Keratinocyte (primary cell): ENCODE data around the gene MLLT10. TPM values are rescaled to one million over a fixed set of nuclear protein-coding genes. Genes with fewer than 3 reads are reported as not detected.

Source experiments
- DNase-seq: peaks from one replicate; pipeline ENCODE4 v3.0.0-alpha.2; 2011; ENCODE audit warnings: low read depth, missing footprints, low spot score
- FAIRE-seq: peaks from 2 replicates; lab custom pipeline; 2011; peaks lifted over from hg19 to GRCh38; lab: Jason Lieb, UNC
- H2AFZ ChIP-seq: 2 replicates; pipeline ENCODE4 v1.6.0; 2012; ENCODE audit warnings: low read length, control low read depth, inconsistent platforms; ENCODE audit not compliant: control insufficient read depth
- H3K27ac ChIP-seq: 2 replicates; pipeline ENCODE4 v1.5.1; 2011; ENCODE audit warnings: low read length; ENCODE audit not compliant: control insufficient read depth, insufficient read depth
- H3K27me3 ChIP-seq: 3 replicates; pipeline ENCODE4 v1.6.0; 2011; ENCODE audit warnings: low read length; ENCODE audit not compliant: control insufficient read depth, insufficient read depth; ENCODE audit errors: extremely low read depth
- H3K36me3 ChIP-seq, 2 experiments: 2 replicates in 1 of 2; 3 replicates in 1 of 2; pipeline ENCODE4 v1.5.1; 2011; ENCODE audit warnings: low read length in 2 of 2, mild to moderate bottlenecking in 1 of 2; ENCODE audit not compliant: control insufficient read depth in 2 of 2, insufficient read depth in 2 of 2; ENCODE audit errors: extremely low read depth in 1 of 2
- H3K4me1 ChIP-seq: 3 replicates; pipeline ENCODE4 v1.5.1; 2011; ENCODE audit warnings: low read length; ENCODE audit not compliant: control insufficient read depth, insufficient read depth; ENCODE audit errors: extremely low read depth
- H3K4me2 ChIP-seq: 3 replicates; pipeline ENCODE4 v1.6.0; 2011; ENCODE audit warnings: low read depth, low read length; ENCODE audit not compliant: control insufficient read depth, insufficient read depth; ENCODE audit errors: extremely low read depth
- H3K4me3 ChIP-seq, 3 experiments: fragments of 200-600 bp in 1 of 3; sonication (generic) in 1 of 3; 2 replicates in 2 of 3; 3 replicates in 1 of 3; pipeline ENCODE4 v1.5.1; 2011 to 2016; ENCODE audit warnings: low read length in 3 of 3, mild to moderate bottlenecking in 3 of 3, control low read depth in 2 of 3, inconsistent platforms in 1 of 3, low read depth in 1 of 3, mixed read lengths in 1 of 3, mixed run types in 1 of 3, moderate library complexity in 1 of 3; ENCODE audit not compliant: control insufficient read depth in 2 of 3, insufficient read depth in 2 of 3; ENCODE audit errors: extremely low read depth in 1 of 3
- H3K79me2 ChIP-seq: 2 replicates; pipeline ENCODE4 v1.6.0; 2012; ENCODE audit warnings: low read length; ENCODE audit not compliant: control insufficient read depth, insufficient read depth
- H3K9ac ChIP-seq: 3 replicates; pipeline ENCODE4 v1.6.0; 2011; ENCODE audit warnings: low read length; ENCODE audit not compliant: control insufficient read depth, insufficient read depth; ENCODE audit errors: extremely low read depth
- H3K9me1 ChIP-seq: 3 replicates; pipeline ENCODE4 v1.6.0; 2011; ENCODE audit warnings: low read length; ENCODE audit not compliant: control insufficient read depth, insufficient read depth; ENCODE audit errors: extremely low read depth
- H3K9me3 ChIP-seq: 2 replicates; pipeline ENCODE4 v1.5.1; 2012; ENCODE audit warnings: low read depth, low read length; ENCODE audit not compliant: control insufficient read depth
- H4K20me1 ChIP-seq: 3 replicates; pipeline ENCODE4 v1.6.0; 2011; ENCODE audit warnings: low read length; ENCODE audit not compliant: control insufficient read depth, insufficient read depth; ENCODE audit errors: extremely low read depth
- CTCF ChIP-seq, 3 experiments: IDR thresholded peaks in 1 of 3; conservative IDR thresholded peaks in 1 of 3; optimal IDR thresholded peaks in 1 of 3; 2 replicates in 2 of 3; 3 replicates in 1 of 3; pipeline versions ENCODE3 to v1.5.1; 2011; ENCODE audit warnings: low read length in 3 of 3, mild to moderate bottlenecking in 3 of 3, moderate library complexity in 2 of 3, control low read depth in 1 of 3, inconsistent platforms in 1 of 3; ENCODE audit not compliant: insufficient read depth in 2 of 3; ENCODE audit errors: extremely low read depth in 1 of 3
- EZH2 ChIP-seq: IDR thresholded peaks from one replicate; pipeline ENCODE4 v1.6.1; 2012; ENCODE audit warnings: inconsistent platforms, mild to moderate bottlenecking, low read length, moderate library complexity
- dilution Hi-C: fragments of 300-500 bp; cut with MboI; formaldehyde crosslinking; loops from one replicate; pipeline ENCODE4 v1.7.0; 2020; ENCODE audit warnings: low sequenced_read_pairs; ENCODE audit not compliant: extremely low pct_ligation_motif_present
- polyA plus RNA-seq, 5 experiments: library from polyadenylated mRNA; depleted of rRNA in 3 of 5; stranded (reverse) in 3 of 5; stranded (forward) in 1 of 5; unstranded in 1 of 5; fragments of >200 nt; gene quantifications; 1 replicate in 1 of 5; 2 replicates in 3 of 5; 3 replicates in 1 of 5; pipeline versions ENCODE4 v1.2.1 to v1.2.3, GENCODE V29; 2011 to 2012; ENCODE audit warnings: missing spikeins in 2 of 5, low read depth in 1 of 5, low replicate concordance in 1 of 5

The MLLT10 gene
- polyA plus RNA-seq, 1 donor (not counting 4 experiments of a cell fraction or from before 2014, with no cell fraction given) = 40.2 TPM

- no peak for TF ChIP-seq CTCF (optimal IDR thresholded peaks at IDR 0.05 in 1 of 3, IDR thresholded peaks at IDR 0.05 in 1 of 3, conservative IDR thresholded peaks at IDR 0.05 in 1 of 3; ENCODE audit: extremely low read depth in 1 of 3, insufficient read depth in 2 of 3, low read length in 3 of 3)
- no peak for TF ChIP-seq EZH2
- Histone ChIP-seq H3K9ac (no peak overlapping the region), H3K27me3 (no peaks in the 10 kb centered on the region), H3K9me1 (peaks cover 2% of the 10 kb centered on the region), H2AFZ (no peak overlapping the region), H3K9me3 (no peaks in the 10 kb centered on the region), H4K20me1 (peaks cover 2% of the 10 kb centered on the region), H3K36me3 (peaks cover 0 to 4% of the 10 kb centered on the region in 2 experiments), H3K27ac (no peak overlapping the region), H3K4me3 (no peak overlapping the region), H3K4me2 (no peak overlapping the region), H3K4me1 (no peaks in the 10 kb centered on the region), H3K79me2 (peaks cover 38% of the 10 kb centered on the region)
- DNase-seq (no peak), FAIRE-seq (no peak)
- dilution Hi-C loops = no loop called here
Measured at GRCh38 chr10:21655236-21655635, 121.2 kb downstream of the MLLT10 start.

GRCh38 chr10:21655687-21656086 is 121.7 kb downstream of the MLLT10 start:
- H3K9me1 ChIP-seq = peaks cover 2% of the 10 kb centered on the region
- no peak overlapping the region for H3K4me3 ChIP-seq
- no peak overlapping the region for H3K4me2 ChIP-seq
- FAIRE-seq (no peak), DNase-seq (no peak)
- no peak overlapping the region for H3K9ac ChIP-seq
- no peak overlapping the region for H3K27ac ChIP-seq
- TF ChIP-seq CTCF (optimal IDR thresholded peaks at IDR 0.05 in 1 of 3, IDR thresholded peaks at IDR 0.05 in 1 of 3, conservative IDR thresholded peaks at IDR 0.05 in 1 of 3; ENCODE audit: extremely low read depth in 1 of 3, insufficient read depth in 2 of 3, low read length in 3 of 3) (no peak), EZH2 (no peak)
- no peaks in the 10 kb centered on the region for H3K9me3 ChIP-seq
- H3K27me3 ChIP-seq = no peaks in the 10 kb centered on the region
- dilution Hi-C loops = no loop called here
- H3K4me1 ChIP-seq = no peaks in the 10 kb centered on the region
- H4K20me1 ChIP-seq = peaks cover 2% of the 10 kb centered on the region
- peaks cover 39% of the 10 kb centered on the region for H3K79me2 ChIP-seq
- H2AFZ ChIP-seq = no peak overlapping the region
- peaks cover 0 to 4% of the 10 kb centered on the region in 2 experiments for H3K36me3 ChIP-seq
